ENCODE results near the gene AKR1C4.

DNA sequence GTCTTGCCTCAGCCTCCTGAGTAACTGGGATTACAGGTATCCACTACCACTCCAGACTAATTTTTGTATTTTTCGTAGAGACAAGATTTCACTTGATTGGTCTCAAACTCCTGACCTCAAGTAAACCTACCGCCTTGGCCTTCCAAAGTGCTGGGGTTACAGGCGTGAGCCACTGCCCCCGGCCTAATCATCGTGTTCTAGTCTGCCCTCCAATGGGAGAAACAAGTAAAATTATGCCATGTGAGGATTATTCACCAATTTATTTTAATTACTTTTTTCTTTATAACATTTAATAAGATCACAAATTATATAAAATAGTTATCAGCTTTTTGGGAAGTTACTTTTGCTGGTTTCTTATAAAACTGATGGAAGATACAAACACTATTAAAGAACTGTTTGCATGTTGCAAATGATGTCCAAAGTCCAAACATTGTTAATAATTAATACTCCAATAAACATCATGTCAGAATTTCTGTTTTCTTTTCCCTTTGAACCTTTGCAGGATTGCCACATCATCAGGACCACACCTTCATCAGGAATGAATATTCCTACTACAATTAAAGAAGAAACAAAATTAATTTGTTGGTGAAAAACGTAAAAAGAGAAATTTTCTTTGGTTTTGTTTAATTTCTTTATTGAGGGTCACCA lies 786 bp upstream of the AKR1C4 start:
- TF ChIP-seq CTCF (IDR thresholded peaks at IDR 0.05; ENCODE audit: low read depth, low read length, missing input control) (no peak), JUND (IDR thresholded peaks at IDR 0.05) (peak; percentile 41 to 50), ATF3 (IDR thresholded peaks at IDR 0.05) (peak; percentile 22), EGR1 (IDR thresholded peaks at IDR 0.05; ENCODE audit: low read depth in 2 of 2) (no peak), ZBTB33 (IDR thresholded peaks at IDR 0.05) (peak; percentile 54), SP1 (IDR thresholded peaks at IDR 0.05) (peak; percentile 94), YY1 (IDR thresholded peaks at IDR 0.05) (no peak), RAD21 (IDR thresholded peaks at IDR 0.05) (peak in 1 of 2 donors; percentile 35), GABPA (IDR thresholded peaks at IDR 0.05 in 1 of 2, conservative IDR thresholded peaks at IDR 0.05 in 1 of 2) (no peak), FOXA1 (IDR thresholded peaks at IDR 0.05) (no peak)
- TF ChIP-seq, protein P1, sequence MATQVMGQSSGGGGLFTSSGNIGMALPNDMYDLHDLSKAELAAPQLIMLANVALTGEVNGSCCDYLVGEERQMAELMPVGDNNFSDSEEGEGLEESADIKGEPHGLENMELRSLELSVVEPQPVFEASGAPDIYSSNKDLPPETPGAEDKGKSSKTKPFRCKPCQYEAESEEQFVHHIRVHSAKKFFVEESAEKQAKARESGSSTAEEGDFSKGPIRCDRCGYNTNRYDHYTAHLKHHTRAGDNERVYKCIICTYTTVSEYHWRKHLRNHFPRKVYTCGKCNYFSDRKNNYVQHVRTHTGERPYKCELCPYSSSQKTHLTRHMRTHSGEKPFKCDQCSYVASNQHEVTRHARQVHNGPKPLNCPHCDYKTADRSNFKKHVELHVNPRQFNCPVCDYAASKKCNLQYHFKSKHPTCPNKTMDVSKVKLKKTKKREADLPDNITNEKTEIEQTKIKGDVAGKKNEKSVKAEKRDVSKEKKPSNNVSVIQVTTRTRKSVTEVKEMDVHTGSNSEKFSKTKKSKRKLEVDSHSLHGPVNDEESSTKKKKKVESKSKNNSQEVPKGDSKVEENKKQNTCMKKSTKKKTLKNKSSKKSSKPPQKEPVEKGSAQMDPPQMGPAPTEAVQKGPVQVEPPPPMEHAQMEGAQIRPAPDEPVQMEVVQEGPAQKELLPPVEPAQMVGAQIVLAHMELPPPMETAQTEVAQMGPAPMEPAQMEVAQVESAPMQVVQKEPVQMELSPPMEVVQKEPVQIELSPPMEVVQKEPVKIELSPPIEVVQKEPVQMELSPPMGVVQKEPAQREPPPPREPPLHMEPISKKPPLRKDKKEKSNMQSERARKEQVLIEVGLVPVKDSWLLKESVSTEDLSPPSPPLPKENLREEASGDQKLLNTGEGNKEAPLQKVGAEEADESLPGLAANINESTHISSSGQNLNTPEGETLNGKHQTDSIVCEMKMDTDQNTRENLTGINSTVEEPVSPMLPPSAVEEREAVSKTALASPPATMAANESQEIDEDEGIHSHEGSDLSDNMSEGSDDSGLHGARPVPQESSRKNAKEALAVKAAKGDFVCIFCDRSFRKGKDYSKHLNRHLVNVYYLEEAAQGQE (IDR thresholded peaks at IDR 0.05) = no peak
- TF ChIP-seq, protein P2, sequence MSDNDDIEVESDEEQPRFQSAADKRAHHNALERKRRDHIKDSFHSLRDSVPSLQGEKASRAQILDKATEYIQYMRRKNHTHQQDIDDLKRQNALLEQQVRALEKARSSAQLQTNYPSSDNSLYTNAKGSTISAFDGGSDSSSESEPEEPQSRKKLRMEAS (IDR thresholded peaks at IDR 0.05) = no peak
